BJ (cell line): ENCODE measurements around the gene SMIM31. TPM values are rescaled to one million over a fixed set of nuclear protein-coding genes. Genes with fewer than 3 reads are reported as not detected.

ENCODE experiments used
- CTCF ChIA-PET: fragments of 350-600 bp; formaldehyde crosslinking; extraction: SDS; loops from one replicate; lab custom pipeline; 2021; ENCODE audit warnings: antibody characterized with exemption, inconsistent platforms; lab: Yijun Ruan, JAX
- POLR2A ChIA-PET: fragments of 300-600 bp; sonication (Branson Sonifier 250); formaldehyde crosslinking; extraction: SDS; loops from one replicate; lab custom pipeline; 2021; ENCODE audit warnings: antibody characterized with exemption; lab: Charles Lee
- DNase-seq: peaks from one replicate; pipeline ENCODE4 v3.0.0-alpha.2; 2011; ENCODE audit warnings: low read depth
- H3K27me3 ChIP-seq: 2 replicates; pipeline ENCODE4 v1.6.0; 2011; ENCODE audit warnings: low read length; ENCODE audit not compliant: control insufficient read depth, insufficient read depth
- H3K36me3 ChIP-seq: 2 replicates; pipeline ENCODE4 v1.5.1; 2011; ENCODE audit warnings: low read length; ENCODE audit not compliant: control insufficient read depth, insufficient read depth
- H3K4me3 ChIP-seq: 2 replicates; pipeline ENCODE4 v1.5.1; 2011; ENCODE audit warnings: low read depth, mild to moderate bottlenecking, control low read depth, low read length
- CTCF ChIP-seq: IDR thresholded peaks from 2 replicates; pipeline ENCODE4 v1.5.1; 2011; ENCODE audit warnings: low read depth, mild to moderate bottlenecking, control low read depth, inconsistent platforms, low read length, moderate library complexity; ENCODE audit not compliant: insufficient read depth
- polyA minus RNA-seq: library from RNA; depleted of rRNA, polyadenylated mRNA; stranded (reverse); fragments of >200 nt; gene quantifications from 2 replicates; pipeline ENCODE4 v1.2.3, GENCODE V29; 2011; rRNA and poly(A)+ RNA removed
- polyA plus RNA-seq: library from polyadenylated mRNA; depleted of rRNA; stranded (reverse); fragments of >200 nt; gene quantifications from 2 replicates; pipeline ENCODE4 v1.2.3, GENCODE V29; 2011; rRNA removed

Gene SMIM31
- not detected in 2 replicates for polyA plus RNA-seq
- polyA minus RNA-seq = not detected in 2 replicates

- no peak for DNase-seq
- H3K36me3 ChIP-seq = no peaks in the 10 kb centered on the region
- no peaks in the 10 kb centered on the region for H3K27me3 ChIP-seq
- CTCF ChIA-PET = no interaction called here
- POLR2A ChIA-PET = no interaction called here
- TF ChIP-seq CTCF = no peak
- H3K4me3 ChIP-seq = no peak within 1 kb of the TSS
Observed at GRCh38 chr4:164753873-164754488, at the start of gene SMIM31. SMIM31 (plus strand) TSS chr4:164754131; CDS start chr4:164770444, 16,313 bp downstream.

GRCh38 chr4:164706675-164707074 is 47.3 kb upstream of the SMIM31 start:
- no peak for DNase-seq
- no peak for TF ChIP-seq CTCF
- H3K36me3 ChIP-seq = no peaks in the 10 kb centered on the region
- H3K4me3 ChIP-seq = no peak overlapping the region
- ChIA-PET CTCF (no interaction called here), POLR2A (no interaction called here)
- no peaks in the 10 kb centered on the region for H3K27me3 ChIP-seq

GRCh38 chr4:164716901-164717300 is 37.0 kb upstream of the SMIM31 start:
- no peak for TF ChIP-seq CTCF
- Histone ChIP-seq H3K27me3 (no peaks in the 10 kb centered on the region), H3K36me3 (no peaks in the 10 kb centered on the region), H3K4me3 (no peak overlapping the region)
- ChIA-PET POLR2A (no interaction called here), CTCF (no interaction called here)
- DNase-seq = no peak

- POLR2A ChIA-PET = no interaction called here
- CTCF ChIA-PET = interaction anchor here (2.1 kb wide), 1 partner anchor 13 kb away, joined by 9 read pairs; no protein-coding TSS in a partner anchor
Observed at GRCh38 chr4:164718827-164719226, 35.1 kb upstream of the SMIM31 start.

GRCh38 chr4:164725066-164725465 is 28.9 kb upstream of the SMIM31 start:
- ChIA-PET POLR2A (no interaction called here), CTCF (no interaction called here)
- no peak for TF ChIP-seq CTCF
- no peak for DNase-seq
- H3K4me3 ChIP-seq = no peak overlapping the region
- H3K27me3 ChIP-seq = no peaks in the 10 kb centered on the region
- no peaks in the 10 kb centered on the region for H3K36me3 ChIP-seq

More at GRCh38 chr4:164718827-164719226, 35.1 kb upstream of the SMIM31 start:
- H3K4me3 ChIP-seq = no peak overlapping the region
- DNase-seq = no peak
- TF ChIP-seq CTCF = no peak
- H3K36me3 ChIP-seq = no peaks in the 10 kb centered on the region
- H3K27me3 ChIP-seq = no peaks in the 10 kb centered on the region
